ENCODE results near the gene CEP120. TPM values are rescaled to one million over a fixed set of nuclear protein-coding genes. Genes with fewer than 3 reads are reported as not detected.

The CEP120 gene
- total RNA-seq, 1 experiment from 2014 or later = 25.5 TPM

DNA sequence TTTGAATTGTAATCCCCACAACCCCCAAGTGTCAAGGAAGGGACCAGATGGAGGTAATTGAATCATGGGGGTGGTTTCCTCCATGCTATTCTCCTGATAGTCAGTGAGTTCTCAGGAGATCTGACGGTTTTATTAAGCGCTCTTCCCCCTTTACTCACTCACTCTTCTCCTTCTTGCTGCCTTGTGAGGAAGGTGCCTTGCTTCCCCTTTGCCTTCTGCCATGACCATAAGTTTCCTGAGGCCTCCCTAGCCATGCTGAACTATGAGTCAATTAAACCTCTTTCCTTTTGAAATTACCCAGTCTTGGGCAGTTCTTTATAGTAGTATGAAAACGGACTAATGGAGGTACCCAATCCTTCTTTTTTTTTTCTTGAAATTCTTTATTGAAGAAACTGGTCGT is 2.2 kb upstream of the CEP120 start:
- Histone ChIP-seq H3K36me3 (ENCODE audit: insufficient read depth, low read length, poor library complexity, severe bottlenecking) (no peaks in the 10 kb centered on the region), H3K4me1 (ENCODE audit: insufficient read depth, low read length, poor library complexity, severe bottlenecking) (peaks cover 28% of the 10 kb centered on the region), H3K27ac (ENCODE audit: low read depth, low read length, poor library complexity, severe bottlenecking) (no peak overlapping the region), H3K4me3 (ENCODE audit: low read depth, low read length, poor library complexity, severe bottlenecking) (no peak overlapping the region), H3K9me3 (ENCODE audit: low read depth, low read length, poor library complexity, severe bottlenecking) (no peaks in the 10 kb centered on the region), H3K27me3 (replicated peaks; ENCODE audit: insufficient read depth, low read depth, low read length, poor library complexity) (no peaks in the 10 kb centered on the region)
- POLR2A ChIA-PET (ENCODE audit: low non-redundant PET) = no interaction called here
- no TSS peak for BruUV-seq (replicated peaks)
- CTCF ChIA-PET = no interaction called here
- intact Hi-C loops (cut with micrococcal nuclease; ENCODE audit: unreplicated experiment) = loop anchor here (10.0 kb wide), 1 partner anchor 179 kb away; no protein-coding TSS in a partner anchor
- DNase-seq (ENCODE audit: low spot score) = no peak
- TF ChIP-seq, protein P1, sequence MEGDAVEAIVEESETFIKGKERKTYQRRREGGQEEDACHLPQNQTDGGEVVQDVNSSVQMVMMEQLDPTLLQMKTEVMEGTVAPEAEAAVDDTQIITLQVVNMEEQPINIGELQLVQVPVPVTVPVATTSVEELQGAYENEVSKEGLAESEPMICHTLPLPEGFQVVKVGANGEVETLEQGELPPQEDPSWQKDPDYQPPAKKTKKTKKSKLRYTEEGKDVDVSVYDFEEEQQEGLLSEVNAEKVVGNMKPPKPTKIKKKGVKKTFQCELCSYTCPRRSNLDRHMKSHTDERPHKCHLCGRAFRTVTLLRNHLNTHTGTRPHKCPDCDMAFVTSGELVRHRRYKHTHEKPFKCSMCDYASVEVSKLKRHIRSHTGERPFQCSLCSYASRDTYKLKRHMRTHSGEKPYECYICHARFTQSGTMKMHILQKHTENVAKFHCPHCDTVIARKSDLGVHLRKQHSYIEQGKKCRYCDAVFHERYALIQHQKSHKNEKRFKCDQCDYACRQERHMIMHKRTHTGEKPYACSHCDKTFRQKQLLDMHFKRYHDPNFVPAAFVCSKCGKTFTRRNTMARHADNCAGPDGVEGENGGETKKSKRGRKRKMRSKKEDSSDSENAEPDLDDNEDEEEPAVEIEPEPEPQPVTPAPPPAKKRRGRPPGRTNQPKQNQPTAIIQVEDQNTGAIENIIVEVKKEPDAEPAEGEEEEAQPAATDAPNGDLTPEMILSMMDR (conservative IDR thresholded peaks at IDR 0.05; ENCODE audit: low read depth, low read length) = no peak
- no peak for TF ChIP-seq EZH2 (IDR thresholded peaks at IDR 0.05; ENCODE audit: borderline replicate concordance, low read depth, low read length, poor library complexity, severe bottlenecking)

DNA sequence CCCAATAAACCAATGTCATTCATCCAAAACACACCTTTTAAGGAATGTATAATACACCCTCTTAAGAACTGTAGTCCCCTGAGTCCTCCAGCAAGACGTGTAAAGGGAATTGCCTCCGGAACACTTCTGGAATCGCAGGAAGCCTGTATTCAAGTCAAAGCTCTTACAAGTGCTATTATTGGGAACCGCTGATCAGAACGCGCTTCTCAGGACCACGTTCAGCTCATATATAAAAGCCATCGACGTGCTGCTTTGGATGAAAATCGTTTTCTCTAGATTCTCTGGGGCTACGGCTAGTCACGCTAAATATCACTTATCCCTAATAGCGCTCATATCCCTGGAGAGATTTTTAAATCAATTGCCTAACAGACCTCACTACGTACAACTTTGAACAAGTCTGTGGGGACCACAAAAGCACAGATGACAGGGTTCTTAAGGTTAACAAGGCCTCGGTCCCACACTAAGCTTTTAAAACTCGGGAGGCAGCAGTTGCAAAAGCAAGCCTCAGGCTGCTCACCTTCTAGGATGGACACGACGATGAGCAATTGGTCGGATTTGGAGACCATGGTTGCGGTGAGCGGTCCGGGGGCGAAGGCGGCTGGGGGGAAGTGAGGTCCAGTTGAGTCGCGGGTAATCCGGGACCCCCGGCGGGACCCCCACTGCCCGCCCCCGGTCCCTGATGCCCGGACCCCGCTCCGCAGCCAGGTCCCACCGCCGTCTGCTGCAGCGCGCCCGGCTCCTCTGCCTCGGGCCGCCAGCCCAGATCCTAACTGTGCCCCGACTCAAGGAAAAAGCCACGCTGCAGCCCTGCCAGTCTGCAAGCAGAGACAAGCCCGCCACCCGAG is 548 bp downstream of the CEP120 start:
- ChIA-PET CTCF (interaction anchor here (0.9 to 1.4 kb wide), 6 partner anchors 18 to 906 kb away, joined by 3 to 11 read pairs (median 6); partner anchors contain the start of gene CSNK1G3), POLR2A (ENCODE audit: low non-redundant PET) (interaction anchor here (1.4 kb wide), 1 partner anchor 32 kb away, joined by 3 read pairs; no protein-coding TSS in a partner anchor)
- Histone ChIP-seq H3K4me1 (ENCODE audit: insufficient read depth, low read length, poor library complexity, severe bottlenecking) (peaks cover 14% of the 10 kb centered on the region), H3K9me3 (ENCODE audit: low read depth, low read length, poor library complexity, severe bottlenecking) (no peaks in the 10 kb centered on the region), H3K36me3 (ENCODE audit: insufficient read depth, low read length, poor library complexity, severe bottlenecking) (peaks cover 8% of the 10 kb centered on the region), H3K27me3 (replicated peaks; ENCODE audit: insufficient read depth, low read depth, low read length, poor library complexity) (no peaks in the 10 kb centered on the region), H3K27ac (ENCODE audit: low read depth, low read length, poor library complexity, severe bottlenecking) (peak overlapping the region; percentile 93), H3K4me3 (ENCODE audit: low read depth, low read length, poor library complexity, severe bottlenecking) (peak overlapping the region; percentile 86)
- TF ChIP-seq, protein P1 (conservative IDR thresholded peaks at IDR 0.05; ENCODE audit: low read depth, low read length) = no peak
- no peak for TF ChIP-seq EZH2 (IDR thresholded peaks at IDR 0.05; ENCODE audit: borderline replicate concordance, low read depth, low read length, poor library complexity, severe bottlenecking)
- no TSS peak for BruUV-seq (replicated peaks)
- peak; percentile 22 for DNase-seq (ENCODE audit: low spot score)
- intact Hi-C loops (cut with micrococcal nuclease; ENCODE audit: unreplicated experiment) = loop anchor here (1.0 to 10.0 kb wide), 4 partner anchors 33 to 182 kb away; partner anchors contain the start of gene CSNK1G3

DNA sequence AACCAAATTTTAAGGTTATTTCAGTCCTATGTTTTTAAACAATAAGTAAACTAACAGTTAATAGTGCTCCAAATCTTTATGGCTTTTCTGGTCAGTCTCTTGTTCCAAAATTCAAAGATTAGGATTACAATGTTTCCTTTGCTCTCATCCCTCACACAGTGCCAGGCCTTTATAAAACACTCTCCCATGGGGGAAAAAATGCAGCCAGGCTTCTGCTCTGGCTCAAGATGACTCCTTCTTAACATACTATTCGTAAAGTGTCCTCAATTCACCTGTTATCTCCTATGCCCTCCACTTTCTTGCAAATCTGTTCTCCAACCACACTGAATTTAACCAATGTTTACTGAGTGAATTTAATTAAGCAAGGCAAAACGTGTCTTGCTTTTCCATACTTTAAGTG is 1.4 kb downstream of the CEP120 start:
- Histone ChIP-seq H3K4me3 (ENCODE audit: low read depth, low read length, poor library complexity, severe bottlenecking) (peak overlapping the region; percentile 86), H3K9me3 (ENCODE audit: low read depth, low read length, poor library complexity, severe bottlenecking) (no peaks in the 10 kb centered on the region), H3K27me3 (replicated peaks; ENCODE audit: insufficient read depth, low read depth, low read length, poor library complexity) (no peaks in the 10 kb centered on the region), H3K36me3 (ENCODE audit: insufficient read depth, low read length, poor library complexity, severe bottlenecking) (peaks cover 15% of the 10 kb centered on the region), H3K4me1 (ENCODE audit: insufficient read depth, low read length, poor library complexity, severe bottlenecking) (peaks cover 14% of the 10 kb centered on the region), H3K27ac (ENCODE audit: low read depth, low read length, poor library complexity, severe bottlenecking) (peak overlapping the region; percentile 93)
- intact Hi-C loops (cut with micrococcal nuclease; ENCODE audit: unreplicated experiment) = loop anchor here (5.0 to 10.0 kb wide), 2 partner anchors 91 to 183 kb away; partner anchors contain the start of gene CSNK1G3
- TSS peak; percentile 56 for BruUV-seq (replicated peaks)
- TF ChIP-seq, protein P1 (conservative IDR thresholded peaks at IDR 0.05; ENCODE audit: low read depth, low read length) = no peak
- no peak for TF ChIP-seq EZH2 (IDR thresholded peaks at IDR 0.05; ENCODE audit: borderline replicate concordance, low read depth, low read length, poor library complexity, severe bottlenecking)
- ChIA-PET POLR2A (ENCODE audit: low non-redundant PET) (no interaction called here), CTCF (no interaction called here)
- DNase-seq (ENCODE audit: low spot score) = no peak
